GM12801 (cell line): ENCODE data around the gene PLA2G1B.

ENCODE experiments used
- TF ChIP-seq, protein P1 (sequence below): IDR thresholded peaks from one replicate; pipeline ENCODE4 v1.5.1; 2011; ENCODE audit warnings: control low read depth; ENCODE audit not compliant: insufficient read length; ENCODE audit errors: extremely low read depth

PLA2G1B gene

DNA sequence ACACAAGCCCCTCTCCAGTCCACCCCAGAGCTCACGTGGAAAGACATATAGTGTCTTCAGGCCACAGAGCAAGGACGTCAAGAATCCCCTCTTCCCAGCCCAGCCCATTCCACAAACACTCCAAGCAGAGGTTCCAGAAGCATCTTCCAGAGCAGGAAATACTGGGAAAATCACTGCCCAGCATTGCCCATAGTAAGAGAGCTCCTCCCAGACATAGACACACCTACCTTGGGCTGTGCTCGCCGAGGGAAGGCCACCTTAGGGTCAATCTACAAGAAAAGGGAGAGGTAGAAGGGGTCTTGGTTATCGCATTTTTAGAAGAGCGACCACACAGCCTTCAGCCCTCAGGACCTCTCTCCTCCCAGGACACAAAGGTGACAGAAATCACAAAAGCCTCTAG, 36.9 kb upstream of the PLA2G1B start:
- TF ChIP-seq, protein P1, sequence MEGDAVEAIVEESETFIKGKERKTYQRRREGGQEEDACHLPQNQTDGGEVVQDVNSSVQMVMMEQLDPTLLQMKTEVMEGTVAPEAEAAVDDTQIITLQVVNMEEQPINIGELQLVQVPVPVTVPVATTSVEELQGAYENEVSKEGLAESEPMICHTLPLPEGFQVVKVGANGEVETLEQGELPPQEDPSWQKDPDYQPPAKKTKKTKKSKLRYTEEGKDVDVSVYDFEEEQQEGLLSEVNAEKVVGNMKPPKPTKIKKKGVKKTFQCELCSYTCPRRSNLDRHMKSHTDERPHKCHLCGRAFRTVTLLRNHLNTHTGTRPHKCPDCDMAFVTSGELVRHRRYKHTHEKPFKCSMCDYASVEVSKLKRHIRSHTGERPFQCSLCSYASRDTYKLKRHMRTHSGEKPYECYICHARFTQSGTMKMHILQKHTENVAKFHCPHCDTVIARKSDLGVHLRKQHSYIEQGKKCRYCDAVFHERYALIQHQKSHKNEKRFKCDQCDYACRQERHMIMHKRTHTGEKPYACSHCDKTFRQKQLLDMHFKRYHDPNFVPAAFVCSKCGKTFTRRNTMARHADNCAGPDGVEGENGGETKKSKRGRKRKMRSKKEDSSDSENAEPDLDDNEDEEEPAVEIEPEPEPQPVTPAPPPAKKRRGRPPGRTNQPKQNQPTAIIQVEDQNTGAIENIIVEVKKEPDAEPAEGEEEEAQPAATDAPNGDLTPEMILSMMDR, result no peak

DNA sequence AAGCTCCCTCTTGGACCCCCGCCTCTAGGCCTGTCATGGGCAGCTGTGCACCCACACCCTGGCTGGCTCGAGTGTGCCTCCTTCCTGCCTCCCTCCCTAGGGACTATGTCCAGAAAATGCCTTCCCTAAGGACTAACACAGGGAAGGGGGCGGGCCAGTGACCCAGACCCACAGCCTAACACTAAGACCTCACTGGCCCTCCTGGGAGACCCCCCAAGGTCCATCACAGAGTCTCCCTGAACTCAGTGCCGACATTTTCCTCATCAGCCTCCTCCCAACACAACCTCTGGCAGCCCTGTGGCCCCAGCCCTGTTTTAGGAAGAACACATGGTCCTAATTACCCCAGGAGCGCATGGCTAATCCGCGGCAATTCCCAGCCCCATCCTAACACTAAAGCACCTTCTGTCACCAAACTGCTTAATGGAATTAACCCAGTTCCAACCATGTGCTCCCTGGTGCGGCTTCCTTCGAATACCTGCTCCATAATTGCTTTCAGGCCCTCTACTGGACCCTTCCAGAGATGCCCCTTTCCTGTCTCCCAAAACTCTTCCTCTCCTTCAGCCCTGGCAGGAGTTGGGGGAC, 35.8 kb upstream of the PLA2G1B start:
- TF ChIP-seq, protein P1, result no peak

DNA sequence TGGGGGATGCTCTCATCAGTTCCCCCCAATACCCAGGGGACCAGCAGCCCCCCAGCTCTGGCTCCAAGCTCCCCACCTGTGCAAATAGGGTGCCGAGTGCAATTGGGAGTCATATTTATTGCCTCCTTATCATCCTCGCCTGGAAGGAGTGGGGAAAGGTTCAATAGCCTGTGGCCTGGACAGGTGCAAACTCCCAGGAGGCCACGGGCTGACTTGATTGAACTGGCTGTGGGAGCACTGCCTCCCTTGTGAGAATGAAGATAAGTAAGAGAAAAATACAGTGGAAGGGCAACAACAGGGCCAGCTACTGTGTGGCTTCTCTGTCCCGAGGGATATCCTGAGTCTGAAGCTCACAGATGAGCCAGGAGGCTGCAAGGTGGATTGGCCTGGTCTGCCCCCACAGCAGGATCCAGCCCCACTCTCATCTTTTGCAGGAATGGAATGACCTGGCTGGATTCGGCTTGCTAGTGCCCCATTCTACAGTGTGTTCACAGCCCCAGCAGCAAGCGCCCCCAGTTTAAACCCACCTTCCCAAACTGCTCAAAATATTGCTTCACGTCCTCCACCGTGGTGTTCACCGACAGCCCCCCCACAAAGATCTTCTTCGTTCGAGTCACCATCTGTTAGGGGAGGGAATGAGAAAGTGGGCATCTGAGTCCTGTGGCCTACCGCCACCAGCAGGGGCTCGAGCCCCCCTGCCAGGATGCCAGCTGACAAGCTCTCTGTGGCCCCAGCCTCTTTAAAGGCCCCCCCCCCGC, 35.1 kb upstream of the PLA2G1B start:
- TF ChIP-seq, protein P1, result no peak

DNA sequence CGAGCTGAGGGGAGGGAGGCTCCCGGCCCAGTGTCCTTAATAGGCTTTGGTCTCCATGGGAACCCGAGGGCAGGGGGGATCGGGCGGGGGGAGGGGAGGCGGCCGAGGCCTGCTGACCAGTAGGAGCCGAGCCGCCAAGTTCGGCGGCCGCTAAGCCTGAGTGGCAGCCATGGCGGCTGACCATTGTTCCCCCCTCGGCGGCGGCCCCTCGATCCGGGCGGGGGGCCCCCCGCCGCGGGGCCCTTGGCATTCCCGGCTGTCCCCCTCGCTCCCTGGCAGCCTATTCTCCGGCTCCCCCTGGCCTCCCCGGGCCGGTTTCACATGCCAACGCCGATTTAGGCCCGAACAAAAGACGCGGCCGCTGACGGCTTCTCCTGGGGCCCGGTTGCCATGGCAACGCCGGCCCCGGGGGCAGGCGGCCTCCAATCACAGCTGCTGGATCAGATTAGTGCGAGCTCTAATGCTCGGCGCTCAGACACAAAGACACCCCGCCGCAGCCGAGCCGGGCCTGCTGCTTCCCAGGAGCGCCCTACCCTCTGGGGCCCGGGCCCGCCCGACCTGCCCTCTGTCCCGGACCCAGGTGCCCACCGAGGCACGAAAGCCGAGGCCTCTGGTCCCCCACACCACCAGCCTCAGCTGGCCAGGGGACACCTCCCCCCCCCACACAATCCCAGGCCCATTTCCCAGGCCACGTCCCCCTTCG, 34.1 kb upstream of the PLA2G1B start:
- TF ChIP-seq, protein P1, result no peak

DNA sequence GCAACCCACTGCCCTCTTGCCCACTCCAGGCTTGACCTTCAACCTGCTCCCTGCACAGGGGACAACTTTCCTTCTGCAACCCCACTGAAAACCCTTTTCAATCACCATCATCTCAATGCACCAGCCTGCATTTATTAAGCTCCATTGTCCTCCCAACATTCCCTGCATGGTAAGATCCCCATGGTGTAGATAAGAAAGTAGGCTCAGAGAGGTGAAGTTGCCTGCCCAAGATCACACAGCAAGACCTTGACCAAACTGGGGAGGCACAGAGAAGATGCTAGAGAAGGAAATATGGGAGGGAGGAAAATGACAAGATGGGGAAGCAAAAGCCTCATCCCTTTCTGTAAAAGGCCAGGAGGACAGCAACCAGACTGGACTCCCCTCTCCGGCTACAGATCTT, 31.5 kb upstream of the PLA2G1B start:
- TF ChIP-seq, protein P1, result no peak

DNA sequence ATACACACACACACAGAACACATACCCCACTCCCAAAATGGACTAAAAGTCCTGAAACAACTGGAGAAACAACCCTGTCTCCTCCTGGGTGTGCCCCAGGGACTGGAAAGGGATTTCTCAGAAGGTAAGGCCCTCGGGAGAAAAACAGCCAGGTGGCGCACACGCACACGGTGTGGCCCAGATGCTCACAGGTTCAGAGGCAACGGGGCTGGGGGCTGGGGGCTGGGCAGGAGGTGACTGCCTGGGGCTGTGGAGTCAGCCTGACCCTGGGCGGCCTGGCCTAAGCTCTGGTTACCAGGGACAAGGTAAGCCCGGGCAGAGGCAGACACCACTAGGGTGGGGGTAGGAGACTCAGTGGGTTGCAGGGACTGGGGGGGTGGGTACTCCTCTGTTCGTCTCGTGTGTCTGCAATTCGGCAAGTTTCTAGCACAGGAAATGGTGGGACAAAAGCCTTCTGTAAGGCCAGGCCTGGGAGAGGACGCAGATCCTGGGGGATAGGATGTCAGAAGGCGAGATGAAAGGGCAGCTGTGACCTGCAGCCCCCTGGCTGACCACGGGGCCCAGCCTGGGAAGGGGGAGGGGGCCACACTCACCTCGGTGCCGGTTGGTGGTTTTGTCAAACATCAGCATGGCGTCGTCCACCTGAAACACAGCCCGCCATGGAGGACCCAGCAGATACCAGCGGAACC, 31.0 kb upstream of the PLA2G1B start:
- TF ChIP-seq, protein P1, result no peak

DNA sequence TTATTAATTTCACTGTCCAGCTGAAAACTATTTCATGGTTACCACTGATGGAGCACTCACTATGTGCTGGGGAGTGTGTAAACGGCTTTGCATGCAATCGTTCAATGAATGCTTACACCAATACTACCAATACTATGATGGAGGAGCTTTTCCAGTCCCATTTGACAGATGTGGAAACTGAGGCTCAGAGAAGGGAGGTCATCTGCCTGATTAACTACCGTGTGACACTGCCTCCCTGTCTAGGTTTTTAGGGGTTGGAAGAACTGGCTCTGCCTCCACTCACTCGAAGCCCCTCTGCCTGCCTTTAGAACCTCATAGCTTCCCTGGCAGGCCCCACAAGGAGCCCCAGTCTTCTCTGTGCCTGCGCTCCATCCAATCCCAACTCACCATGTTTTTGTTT, 29.5 kb upstream of the PLA2G1B start:
- TF ChIP-seq, protein P1, result no peak
